Lower lobe of right lung (tissue), 2 donors: Measurements from ENCODE around the gene SLC6A6. TPM values are rescaled to one million over a fixed set of nuclear protein-coding genes. Genes with fewer than 3 reads are reported as not detected.
A peak's percentile ranks its signal among the peaks of the same experiment; 100 is the strongest.

Source experiments
- ATAC-seq, 2 donors: fragments of 200-7000 bp; cut with Tn5 transposase; one replicate each; pipeline ENCODE4 v1.9.1; 2020 to 2022; ENCODE audit warnings: mild to moderate bottlenecking in 2 of 2, moderate library complexity in 2 of 2
- DNase-seq: peaks from one replicate; pipeline ENCODE4 v3.0.0-alpha.2; 2020
- H3K27ac ChIP-seq: fragments of 200-600 bp; one replicate; pipeline ENCODE4 v1.8.0; 2022
- H3K27me3 ChIP-seq: fragments of 200-600 bp; one replicate; pipeline ENCODE4 v1.8.0; 2022; ENCODE audit warnings: low read depth
- H3K36me3 ChIP-seq: fragments of 200-600 bp; one replicate; pipeline ENCODE4 v1.8.0; 2022; ENCODE audit warnings: mild to moderate bottlenecking
- H3K4me1 ChIP-seq: fragments of 200-600 bp; one replicate; pipeline ENCODE4 v1.8.0; 2022
- H3K4me3 ChIP-seq: fragments of 200-600 bp; one replicate; pipeline ENCODE4 v1.8.0; 2022; ENCODE audit warnings: mild to moderate bottlenecking
- H3K9me3 ChIP-seq: fragments of 200-600 bp; one replicate; pipeline ENCODE4 v1.8.0; 2022
- CTCF ChIP-seq: fragments of 200-600 bp; IDR thresholded peaks from one replicate; pipeline ENCODE4 v1.8.0; 2022; ENCODE audit warnings: antibody characterized with exemption, mild to moderate bottlenecking
- intact Hi-C: fragments of 100-400 bp; cut with DNase I; formaldehyde crosslinking; loops from one replicate; pipeline ENCODE4 v1.11.0; 2022
- total RNA-seq: library from RNA; stranded (reverse); fragmentation: NEBNext Ultra II Directional; extraction: Animal tissue kit (Norgen Biotek cat#: 25700); gene quantifications from one replicate; pipeline ENCODE4 v1.2.1, GENCODE V29; 2021
- donor health status: DM: no; HTN: yes; CAD: no; lungs with severe emphysema.

Gene SLC6A6
- total RNA-seq, 1 donor from 2014 or later = 84.0 TPM

GRCh38 chr3:14489641-14490040 is 87.2 kb downstream of the SLC6A6 start:
- ATAC-seq (no peak), DNase-seq (peak; percentile 11)
- TF ChIP-seq CTCF = no peak
- Histone ChIP-seq H3K4me3 (no peak overlapping the region), H3K4me1 (peaks cover 8% of the 10 kb centered on the region), H3K27me3 (no peaks in the 10 kb centered on the region), H3K36me3 (peaks cover 47% of the 10 kb centered on the region), H3K27ac (no peak overlapping the region), H3K9me3 (no peaks in the 10 kb centered on the region)
- intact Hi-C loops = no loop called here

GRCh38 chr3:14490255-14490654 is 87.8 kb downstream of the SLC6A6 start:
- TF ChIP-seq CTCF = no peak
- Histone ChIP-seq H3K4me1 (peaks cover 8% of the 10 kb centered on the region), H3K27me3 (no peaks in the 10 kb centered on the region), H3K9me3 (no peaks in the 10 kb centered on the region), H3K27ac (no peak overlapping the region), H3K4me3 (no peak overlapping the region), H3K36me3 (peaks cover 42% of the 10 kb centered on the region)
- intact Hi-C loops = no loop called here
- no peak for ATAC-seq
- DNase-seq = no peak

- Histone ChIP-seq H3K4me1 (peaks cover 8% of the 10 kb centered on the region), H3K4me3 (no peak overlapping the region), H3K27ac (no peak overlapping the region), H3K36me3 (peaks cover 36% of the 10 kb centered on the region), H3K9me3 (no peaks in the 10 kb centered on the region), H3K27me3 (no peaks in the 10 kb centered on the region)
- no peak for TF ChIP-seq CTCF
- ATAC-seq (no peak), DNase-seq (no peak)
- intact Hi-C loops = no loop called here
These were observed 88.4 kb downstream of the SLC6A6 start for GRCh38 chr3:14490831-14491230.

GRCh38 chr3:14491396-14492190 is 89.2 kb downstream of the SLC6A6 start:
- H3K9me3 ChIP-seq = no peaks in the 10 kb centered on the region
- peaks cover 29% of the 10 kb centered on the region for H3K36me3 ChIP-seq
- H3K4me1 ChIP-seq = peaks cover 8% of the 10 kb centered on the region
- no peak for DNase-seq
- H3K4me3 ChIP-seq = no peak overlapping the region
- H3K27ac ChIP-seq = no peak overlapping the region
- no peak for TF ChIP-seq CTCF
- intact Hi-C loops = no loop called here
- peak in 1 of 2 donors; percentile 3 for ATAC-seq
- H3K27me3 ChIP-seq = no peaks in the 10 kb centered on the region

- DNase-seq = no peak
- no peak for TF ChIP-seq CTCF
- no peak for ATAC-seq
- Histone ChIP-seq H3K4me3 (no peak overlapping the region), H3K27me3 (no peaks in the 10 kb centered on the region), H3K4me1 (peaks cover under 1% of the 10 kb centered on the region), H3K9me3 (no peaks in the 10 kb centered on the region), H3K27ac (no peak overlapping the region), H3K36me3 (peaks cover 12% of the 10 kb centered on the region)
- intact Hi-C loops = no loop called here
These were observed 90.8 kb downstream of the SLC6A6 start for GRCh38 chr3:14492948-14493881.
